GM06990 (cell line): ENCODE results near the gene SRD5A3.

Experiments
- DNase-seq: peaks from one replicate; pipeline ENCODE4 v3.0.0-alpha.2; 2011; ENCODE audit not compliant: insufficient read length; ENCODE audit errors: extremely low read depth
- H3K27me3 ChIP-seq: replicated peaks from 2 replicates; pipeline ENCODE4 v1.6.0; 2011; ENCODE audit warnings: low read length; ENCODE audit not compliant: control insufficient read depth, insufficient read depth
- H3K36me3 ChIP-seq: 2 replicates; pipeline ENCODE4 v1.5.1; 2011; ENCODE audit warnings: low read length; ENCODE audit not compliant: control insufficient read depth, insufficient read depth
- H3K4me3 ChIP-seq: replicated peaks from 2 replicates; pipeline ENCODE4 v1.5.1; 2011; ENCODE audit warnings: low read depth, mild to moderate bottlenecking, control low read depth, low read length
- CTCF ChIP-seq: IDR thresholded peaks from 2 replicates; pipeline ENCODE4 v1.5.1; 2011; ENCODE audit warnings: low read length, control low read depth, mild to moderate bottlenecking, inconsistent platforms; ENCODE audit not compliant: insufficient read depth, poor library complexity, severe bottlenecking

SRD5A3 gene

DNA sequence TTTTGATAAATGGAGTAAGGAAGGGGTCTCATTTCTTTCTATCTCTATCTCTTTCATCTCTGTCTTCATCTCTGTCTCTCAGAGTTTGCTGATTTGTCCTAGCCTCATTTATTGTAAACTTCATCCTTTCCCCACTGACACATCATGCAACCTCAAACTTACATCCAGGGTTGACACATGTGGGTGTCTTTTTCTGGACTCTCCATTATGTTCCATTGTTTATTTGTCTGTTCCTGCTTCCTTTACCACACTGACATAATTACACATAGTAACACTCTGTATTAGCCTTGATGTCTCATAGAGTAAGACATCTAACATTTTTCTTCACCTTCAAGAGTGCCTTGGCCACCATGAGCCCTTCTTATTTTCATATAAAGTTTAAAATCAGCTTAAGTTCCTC is 8.1 kb upstream of the SRD5A3 start:
- H3K27me3 ChIP-seq = no peaks in the 10 kb centered on the region
- no peak for DNase-seq
- TF ChIP-seq CTCF = no peak
- H3K36me3 ChIP-seq = no peaks in the 10 kb centered on the region
- H3K4me3 ChIP-seq = no peak overlapping the region

DNA sequence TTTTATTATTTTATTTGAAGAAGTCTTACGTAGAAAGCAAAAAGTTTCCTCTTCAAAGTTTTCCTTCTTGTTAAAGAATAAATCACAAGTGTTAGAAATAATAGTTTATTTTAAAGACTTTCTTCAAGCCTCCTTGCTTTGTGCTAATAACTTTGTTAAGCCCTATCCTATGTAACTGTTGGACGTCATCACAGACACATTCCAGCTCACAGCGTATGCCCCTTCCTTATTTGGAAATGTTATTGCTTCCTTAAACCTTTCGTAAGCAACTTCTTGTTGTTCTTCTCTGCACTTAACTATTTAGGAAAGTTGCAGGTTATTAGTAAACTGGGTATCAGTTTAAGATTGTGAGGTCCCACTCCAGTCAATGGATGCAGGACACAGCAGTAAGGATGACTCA is 7.6 kb upstream of the SRD5A3 start:
- DNase-seq = no peak
- Histone ChIP-seq H3K27me3 (no peaks in the 10 kb centered on the region), H3K36me3 (no peaks in the 10 kb centered on the region), H3K4me3 (no peak overlapping the region)
- no peak for TF ChIP-seq CTCF

- TF ChIP-seq CTCF = no peak
- Histone ChIP-seq H3K36me3 (no peaks in the 10 kb centered on the region), H3K27me3 (no peaks in the 10 kb centered on the region), H3K4me3 (no peak overlapping the region)
- no peak for DNase-seq
Measured at GRCh38 chr4:55340266-55340665, 5.8 kb upstream of the SRD5A3 start.

DNA sequence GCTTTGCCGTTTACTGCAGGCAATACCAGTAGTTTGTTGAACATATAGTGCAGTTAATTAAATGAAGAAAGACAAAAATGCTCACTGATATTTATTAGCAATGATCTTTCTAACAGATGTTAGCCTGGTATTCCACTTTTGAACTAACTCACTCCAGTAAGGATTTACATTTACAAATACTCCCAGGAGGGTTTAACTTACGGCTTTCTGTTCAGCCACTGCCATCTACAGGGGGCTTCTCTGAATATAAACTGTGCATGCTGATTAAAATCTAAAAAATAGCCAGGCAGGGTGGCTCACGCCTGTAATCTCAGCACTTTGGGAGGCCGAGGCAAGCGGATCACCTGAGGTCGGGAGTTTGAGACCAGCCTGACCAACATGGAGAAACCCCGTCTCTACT is 2.2 kb upstream of the SRD5A3 start:
- Histone ChIP-seq H3K36me3 (no peaks in the 10 kb centered on the region), H3K4me3 (no peak overlapping the region), H3K27me3 (no peaks in the 10 kb centered on the region)
- DNase-seq = no peak
- TF ChIP-seq CTCF = no peak

- DNase-seq = no peak
- no peaks in the 10 kb centered on the region for H3K27me3 ChIP-seq
- no peaks in the 10 kb centered on the region for H3K36me3 ChIP-seq
- TF ChIP-seq CTCF = no peak
- H3K4me3 ChIP-seq = no peak overlapping the region
Measured at GRCh38 chr4:55345054-55345453, 988 bp upstream of the SRD5A3 start.

- TF ChIP-seq CTCF = no peak
- DNase-seq = no peak
Measured at GRCh38 chr4:55346851-55347255, 811 bp downstream of the SRD5A3 start.

More at GRCh38 chr4:55346851-55347255, 811 bp downstream of the SRD5A3 start:
- Histone ChIP-seq H3K27me3 (no peaks in the 10 kb centered on the region), H3K36me3 (no peaks in the 10 kb centered on the region), H3K4me3 (peak overlapping the region; percentile 77)
